ENCODE measurements around the gene NPY5R. TPM values are rescaled to one million over a fixed set of nuclear protein-coding genes. Genes with fewer than 3 reads are reported as not detected.

Gene NPY5R
- not detected in 2 replicates for total RNA-seq

DNA sequence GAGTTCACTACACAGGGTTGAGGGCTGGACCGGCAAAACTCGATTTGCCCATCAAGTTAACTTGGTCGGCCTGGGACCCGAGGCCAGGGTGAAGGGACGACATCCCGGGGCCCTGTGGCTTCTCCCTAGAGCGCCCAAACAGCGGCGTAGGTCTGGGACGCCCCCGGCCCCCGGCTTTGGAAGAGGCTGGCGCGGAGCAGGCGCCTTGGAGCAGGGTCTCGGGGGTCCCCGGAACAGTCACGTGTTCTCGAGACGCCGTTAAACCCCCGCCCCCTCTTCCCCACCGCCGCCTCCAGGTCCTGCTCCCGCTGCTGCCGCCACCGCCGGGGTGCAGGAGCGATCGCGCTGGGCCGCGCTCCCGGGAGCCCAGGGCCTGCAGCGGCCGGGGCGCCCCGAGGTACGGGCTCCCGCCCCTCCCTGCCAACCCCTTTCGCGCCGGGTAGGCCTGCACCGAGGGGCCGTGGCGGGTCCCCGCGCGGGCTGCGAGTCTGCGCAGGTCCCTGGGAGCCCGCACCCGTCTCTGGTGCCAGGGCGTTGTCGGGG lies at the start of gene NPY5R:
Gene NPY5R (plus strand): TSS at position 289 of the 543 bp plus-strand sequence. CDS start 6,382 bp downstream, outside the sequence.
- H3K27ac Mint-ChIP-seq: no peak within 1 kb of the TSS
- DNase-seq: no peak
- no peaks in the 10 kb centered on the region for H3K4me1 Mint-ChIP-seq
- H3K27me3 Mint-ChIP-seq: peaks cover 39% of the 10 kb centered on the region
- no peak within 1 kb of the TSS for H3K4me3 Mint-ChIP-seq
- H3K9me3 Mint-ChIP-seq: no peaks in the 10 kb centered on the region
- intact Hi-C loops (cut with micrococcal nuclease): no loop called here
- H3K36me3 Mint-ChIP-seq (ENCODE audit: low read depth): no peaks in the 10 kb centered on the region

- H3K4me3 Mint-ChIP-seq: no peak overlapping the region
- no peaks in the 10 kb centered on the region for H3K4me1 Mint-ChIP-seq
- no peak for DNase-seq
- H3K36me3 Mint-ChIP-seq (ENCODE audit: low read depth): no peaks in the 10 kb centered on the region
- H3K27ac Mint-ChIP-seq: no peak overlapping the region
- no peaks in the 10 kb centered on the region for H3K27me3 Mint-ChIP-seq
- intact Hi-C loops (cut with micrococcal nuclease): no loop called here
- no peaks in the 10 kb centered on the region for H3K9me3 Mint-ChIP-seq
These were observed 48.6 kb upstream of the NPY5R start for GRCh38 chr4:163295138-163295537.

DNA sequence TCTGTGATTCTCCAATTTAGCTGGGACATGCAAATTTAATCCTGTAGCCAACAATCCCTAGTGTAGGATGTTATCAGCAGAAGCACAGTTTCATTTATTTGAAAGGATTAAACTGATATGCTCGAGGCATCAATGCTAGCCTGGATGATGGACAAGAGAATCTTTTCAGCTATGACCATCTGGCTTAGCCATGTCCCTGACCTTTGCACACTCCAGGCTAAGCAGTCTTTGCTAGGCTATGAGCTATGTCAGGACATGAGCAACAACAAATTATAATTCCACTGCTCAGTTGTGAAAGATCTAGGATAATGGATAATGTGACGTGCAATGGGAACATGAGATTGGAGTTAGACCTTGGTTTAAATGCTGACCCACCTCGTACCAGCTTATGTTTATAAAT lies 43.2 kb upstream of the NPY5R start:
- Mint-ChIP-seq H3K27me3 (no peaks in the 10 kb centered on the region), H3K4me1 (no peaks in the 10 kb centered on the region), H3K9me3 (no peaks in the 10 kb centered on the region), H3K36me3 (ENCODE audit: low read depth) (no peaks in the 10 kb centered on the region), H3K27ac (no peak overlapping the region), H3K4me3 (no peak overlapping the region)
- no peak for DNase-seq
- intact Hi-C loops (cut with micrococcal nuclease): no loop called here

DNA sequence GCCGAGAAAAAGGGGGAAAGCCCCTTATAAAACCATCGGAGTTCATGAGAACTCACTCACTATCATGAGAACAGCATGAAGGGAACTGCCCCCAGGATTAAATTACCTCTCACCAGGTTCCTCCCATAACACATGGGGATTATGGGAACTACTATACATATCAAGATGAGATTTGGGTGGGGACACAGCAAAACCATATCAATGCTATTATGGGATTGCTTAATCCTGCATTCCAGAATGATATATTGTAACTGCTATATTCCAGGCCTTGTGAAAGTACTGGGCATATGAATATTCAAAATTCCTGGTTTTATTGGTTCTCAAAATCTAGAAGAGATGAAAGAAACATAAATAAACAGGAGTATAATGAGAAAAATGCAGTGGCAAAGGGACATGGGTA lies 40.6 kb upstream of the NPY5R start:
- intact Hi-C loops (cut with micrococcal nuclease): no loop called here
- DNase-seq: no peak
- no peaks in the 10 kb centered on the region for H3K36me3 Mint-ChIP-seq (ENCODE audit: low read depth)
- no peak overlapping the region for H3K27ac Mint-ChIP-seq
- H3K9me3 Mint-ChIP-seq: no peaks in the 10 kb centered on the region
- no peaks in the 10 kb centered on the region for H3K4me1 Mint-ChIP-seq
- no peak overlapping the region for H3K4me3 Mint-ChIP-seq
- no peaks in the 10 kb centered on the region for H3K27me3 Mint-ChIP-seq

DNA sequence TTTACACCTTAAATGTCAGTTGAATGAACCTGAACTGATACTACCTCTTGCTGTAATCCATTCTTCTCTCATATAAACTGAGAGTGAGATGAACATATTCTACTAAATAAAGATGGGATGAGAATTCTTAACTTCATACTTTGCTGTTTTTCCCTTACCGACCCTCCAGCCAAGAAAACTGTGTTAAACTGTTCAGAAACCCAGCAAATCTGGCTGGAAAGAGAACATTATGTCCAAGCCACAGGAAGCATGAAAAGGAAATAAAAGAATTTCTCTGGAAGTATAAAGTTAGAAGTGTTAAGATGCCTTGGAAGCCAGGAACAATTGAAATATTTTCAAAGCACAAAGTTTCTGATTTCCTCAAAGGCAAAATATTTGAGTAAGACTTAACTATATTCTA lies 34.2 kb upstream of the NPY5R start:
- no peaks in the 10 kb centered on the region for H3K4me1 Mint-ChIP-seq
- no peak overlapping the region for H3K4me3 Mint-ChIP-seq
- no peak for DNase-seq
- no peaks in the 10 kb centered on the region for H3K36me3 Mint-ChIP-seq (ENCODE audit: low read depth)
- intact Hi-C loops (cut with micrococcal nuclease): no loop called here
- H3K27ac Mint-ChIP-seq: no peak overlapping the region
- no peaks in the 10 kb centered on the region for H3K27me3 Mint-ChIP-seq
- no peaks in the 10 kb centered on the region for H3K9me3 Mint-ChIP-seq

- no peaks in the 10 kb centered on the region for H3K36me3 Mint-ChIP-seq (ENCODE audit: low read depth)
These were observed 26.6 kb upstream of the NPY5R start for GRCh38 chr4:163317110-163317509.

GRCh38 chr4:163330916-163331628 lies 12.6 kb upstream of the NPY5R start:
- peak overlapping the region; percentile 17 for H3K4me3 Mint-ChIP-seq

More at GRCh38 chr4:163317110-163317509, 26.6 kb upstream of the NPY5R start:
- intact Hi-C loops (cut with micrococcal nuclease): no loop called here
- H3K4me1 Mint-ChIP-seq: no peaks in the 10 kb centered on the region
- peaks cover 5% of the 10 kb centered on the region for H3K9me3 Mint-ChIP-seq
- no peak overlapping the region for H3K4me3 Mint-ChIP-seq
- no peak for DNase-seq
- H3K27ac Mint-ChIP-seq: no peak overlapping the region
- peaks cover 3% of the 10 kb centered on the region for H3K27me3 Mint-ChIP-seq

GRCh38 chr4:163331629-163332376 lies 11.9 kb upstream of the NPY5R start:
- H3K4me3 Mint-ChIP-seq: peak overlapping the region; percentile 72
- H3K9me3 Mint-ChIP-seq: no peaks in the 10 kb centered on the region
- peaks cover 12% of the 10 kb centered on the region for H3K4me1 Mint-ChIP-seq
- intact Hi-C loops (cut with micrococcal nuclease): loop anchor here (1.0 to 5.0 kb wide), 3 partner anchors 225 to 835 kb away; no protein-coding TSS in a partner anchor
- no peaks in the 10 kb centered on the region for H3K36me3 Mint-ChIP-seq (ENCODE audit: low read depth)
- H3K27me3 Mint-ChIP-seq: peaks cover 47% of the 10 kb centered on the region
- no peak overlapping the region for H3K27ac Mint-ChIP-seq
- no peak for DNase-seq

More at GRCh38 chr4:163330916-163331628, 12.6 kb upstream of the NPY5R start:
- intact Hi-C loops (cut with micrococcal nuclease): loop anchor here (5.0 kb wide), 1 partner anchor 224 kb away; no protein-coding TSS in a partner anchor
- Mint-ChIP-seq H3K4me1 (peaks cover 12% of the 10 kb centered on the region), H3K9me3 (no peaks in the 10 kb centered on the region), H3K27me3 (peaks cover 45% of the 10 kb centered on the region), H3K27ac (no peak overlapping the region), H3K36me3 (ENCODE audit: low read depth) (no peaks in the 10 kb centered on the region)
- DNase-seq: no peak

DNA sequence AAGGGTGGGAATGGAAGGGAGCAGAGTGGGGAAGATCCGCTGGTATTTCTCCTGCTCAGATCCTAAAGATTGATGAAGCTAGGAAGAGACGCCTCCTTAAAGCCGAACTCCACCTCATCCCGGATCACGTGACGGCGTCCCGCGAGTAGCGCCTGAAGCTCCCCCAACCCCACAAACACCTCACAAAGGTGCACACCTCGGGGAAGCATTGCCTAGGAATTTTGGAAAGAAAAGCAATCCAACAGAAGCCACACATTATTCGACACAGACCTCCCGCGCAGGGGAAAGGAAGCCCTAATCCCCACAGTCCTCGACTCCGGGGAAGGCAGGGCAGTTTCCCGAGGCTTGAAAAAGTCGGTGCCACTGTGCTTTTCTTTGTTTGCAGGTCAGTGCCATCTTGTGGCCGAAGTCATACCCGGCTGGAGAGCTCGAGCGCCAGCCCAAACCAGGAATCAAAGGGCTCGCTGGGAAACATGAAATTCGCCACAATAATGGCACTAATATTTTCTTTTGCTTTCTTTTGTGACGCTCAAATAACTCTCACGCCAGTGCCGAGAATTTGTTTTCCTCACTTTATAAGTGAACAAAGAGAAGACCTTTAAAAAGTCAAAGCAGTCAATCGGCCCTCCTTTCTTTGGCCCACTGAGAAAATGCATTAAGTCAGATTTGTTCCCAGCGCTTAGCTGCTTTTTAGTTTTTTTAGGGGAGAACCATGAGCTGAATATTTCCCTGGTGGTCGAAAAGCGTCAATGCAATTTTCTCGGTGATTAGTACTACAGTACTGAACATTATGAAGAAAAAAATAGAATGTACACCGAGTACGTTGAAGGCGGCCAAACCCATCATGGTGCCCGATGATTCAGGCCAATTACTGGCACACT lies 10.9 kb upstream of the NPY5R start, which contains the start of gene NPY1R:
Gene NPY1R (minus strand): TSS at position 71 of the 881 bp plus-strand sequence. CDS start 6,042 bp downstream, outside the sequence.
- Mint-ChIP-seq H3K4me3 (peak within 1 kb of the TSS; percentile 72), H3K9me3 (no peaks in the 10 kb centered on the region), H3K27ac (no peak within 1 kb of the TSS), H3K27me3 (peaks cover 49% of the 10 kb centered on the region), H3K4me1 (peaks cover 12% of the 10 kb centered on the region), H3K36me3 (ENCODE audit: low read depth) (no peaks in the 10 kb centered on the region)
- peak; percentile 77 for DNase-seq
- intact Hi-C loops (cut with micrococcal nuclease): loop anchor here (1.0 to 5.0 kb wide), 3 partner anchors 225 to 835 kb away; no protein-coding TSS in a partner anchor

- no peaks in the 10 kb centered on the region for H3K9me3 Mint-ChIP-seq
- peaks cover 12% of the 10 kb centered on the region for H3K4me1 Mint-ChIP-seq
- H3K27me3 Mint-ChIP-seq: peaks cover 49% of the 10 kb centered on the region
- no peak for DNase-seq
- no peaks in the 10 kb centered on the region for H3K36me3 Mint-ChIP-seq (ENCODE audit: low read depth)
- H3K4me3 Mint-ChIP-seq: no peak overlapping the region
- intact Hi-C loops (cut with micrococcal nuclease): no loop called here
- no peak overlapping the region for H3K27ac Mint-ChIP-seq
These were observed 8.3 kb upstream of the NPY5R start for GRCh38 chr4:163335384-163335783.

- H3K9me3 Mint-ChIP-seq: no peaks in the 10 kb centered on the region
- no peak overlapping the region for H3K4me3 Mint-ChIP-seq
- intact Hi-C loops (cut with micrococcal nuclease): no loop called here
- H3K27me3 Mint-ChIP-seq: peaks cover 32% of the 10 kb centered on the region
- no peaks in the 10 kb centered on the region for H3K4me1 Mint-ChIP-seq
- no peak overlapping the region for H3K27ac Mint-ChIP-seq
- no peaks in the 10 kb centered on the region for H3K36me3 Mint-ChIP-seq (ENCODE audit: low read depth)
- DNase-seq: no peak
These were observed 744 bp downstream of the NPY5R start for GRCh38 chr4:163344147-163345125.

GRCh38 chr4:163350672-163351071 lies 7.0 kb downstream of the NPY5R start:
- Mint-ChIP-seq H3K27me3 (peaks cover 8% of the 10 kb centered on the region), H3K4me3 (no peak overlapping the region), H3K9me3 (no peaks in the 10 kb centered on the region), H3K4me1 (no peaks in the 10 kb centered on the region), H3K36me3 (ENCODE audit: low read depth) (no peaks in the 10 kb centered on the region), H3K27ac (no peak overlapping the region)
- DNase-seq: no peak
- intact Hi-C loops (cut with micrococcal nuclease): no loop called here
